GM12801 (cell line): Measurements from ENCODE around the gene TPPP2.

ENCODE experiments used
- CTCF ChIP-seq: IDR thresholded peaks from one replicate; pipeline ENCODE4 v1.5.1; 2011; ENCODE audit warnings: control low read depth; ENCODE audit not compliant: insufficient read length; ENCODE audit errors: extremely low read depth

TPPP2 gene

GRCh38 chr14:21053184-21054122, 23.4 kb downstream of the TPPP2 start:
- TF ChIP-seq CTCF = no peak

- no peak for TF ChIP-seq CTCF
These were observed 24.2 kb downstream of the TPPP2 start for GRCh38 chr14:21054123-21054767.

GRCh38 chr14:21054768-21055145, 24.7 kb downstream of the TPPP2 start:
- no peak for TF ChIP-seq CTCF

GRCh38 chr14:21055432-21056117, 25.6 kb downstream of the TPPP2 start:
- TF ChIP-seq CTCF = no peak

GRCh38 chr14:21056520-21057163, 26.6 kb downstream of the TPPP2 start:
- TF ChIP-seq CTCF = no peak

- TF ChIP-seq CTCF = no peak
These were observed 28.0 kb downstream of the TPPP2 start, which contains the start of gene RNASE8 for GRCh38 chr14:21057803-21058675. RNASE8 (plus strand) TSS chr14:21057822; CDS start chr14:21057893, 71 bp downstream.
